Breast epithelium (tissue), 4 donors: ENCODE results near the gene STK32A. TPM values are rescaled to one million over a fixed set of nuclear protein-coding genes. Genes with fewer than 3 reads are reported as not detected.

Source experiments
- DNase-seq, 2 donors: peaks; one replicate each; pipeline ENCODE4 v3.0.0-alpha.2; 2019; ENCODE audit warnings: low spot score in 2 of 2
- H3K27ac ChIP-seq, 2 donors: fragments of 200-600 bp; sonication (generic) in 1 of 2; one replicate each; pipeline ENCODE4 v1.5.1; 2016 to 2019; ENCODE audit warnings: mild to moderate bottlenecking in 1 of 2
- H3K27me3 ChIP-seq, 2 donors: fragments of 200-600 bp; sonication (generic) in 1 of 2; one replicate each; pipeline versions ENCODE4 v1.5.1 to v1.6.0; 2017 to 2019; ENCODE audit warnings: control low read depth in 1 of 2, mild to moderate bottlenecking in 1 of 2
- H3K36me3 ChIP-seq: fragments of 200-600 bp; one replicate; pipeline ENCODE4 v1.5.1; 2019
- H3K4me1 ChIP-seq, 2 donors: fragments of 200-600 bp; sonication (generic); one replicate each; pipeline ENCODE4 v1.5.1; 2016 to 2019; ENCODE audit warnings: control low read depth in 1 of 2
- H3K4me3 ChIP-seq, 3 donors: fragments of 200-600 bp; sonication (generic); 1 replicate in 2 of 3; 2 replicates in 1 of 3; pipeline ENCODE4 v1.5.1; 2016 to 2019; ENCODE audit warnings: mild to moderate bottlenecking in 3 of 3, moderate library complexity in 2 of 3
- H3K9me3 ChIP-seq, 2 donors: fragments of 200-600 bp; sonication (generic) in 1 of 2; one replicate each; pipeline ENCODE4 v1.5.1; 2016 to 2019; ENCODE audit warnings: control low read depth in 1 of 2
- CTCF ChIP-seq, 3 donors: fragments of 450-650 bp; IDR thresholded peaks; one replicate each; pipeline ENCODE4 v1.5.1; 2016 to 2017; ENCODE audit warnings: antibody characterized with exemption in 3 of 3, mild to moderate bottlenecking in 3 of 3, moderate library complexity in 3 of 3
- POLR2A ChIP-seq: fragments of 450-650 bp; IDR thresholded peaks from one replicate; pipeline ENCODE4 v1.6.1; 2016; ENCODE audit warnings: antibody characterized with exemption, mild to moderate bottlenecking, moderate library complexity
- POLR2AphosphoS5 ChIP-seq, 3 donors: sonication (generic); formaldehyde crosslinking; IDR thresholded peaks; one replicate each; pipeline ENCODE4 v1.6.1; 2017; ENCODE audit warnings: antibody characterized with exemption in 3 of 3
- intact Hi-C: fragments of 100-400 bp; cut with DNase I; formaldehyde crosslinking; loops from one replicate; pipeline ENCODE4 v1.15.1; 2023; ENCODE audit warnings: low total_unique reads
- total RNA-seq, 3 donors: library from RNA; depleted of rRNA; stranded (reverse); fragments of >200 nt; gene quantifications; one replicate each; pipeline ENCODE4 v1.1.0, GENCODE V29; 2016

Gene STK32A
- total RNA-seq, 3 donors from 2014 or later: 2.0 to 6.9 (median 3.5) TPM

- no peak for DNase-seq
- Histone ChIP-seq H3K27ac (no peak overlapping the region), H3K9me3 (no peaks in the 10 kb centered on the region), H3K4me3 (no peak overlapping the region), H3K4me1 (no peaks in the 10 kb centered on the region), H3K27me3 (no peaks in the 10 kb centered on the region), H3K36me3 (no peaks in the 10 kb centered on the region)
- intact Hi-C loops: no loop called here
- no peak for TF ChIP-seq POLR2AphosphoS5 (IDR thresholded peaks at IDR 0.05)
- TF ChIP-seq POLR2A: no peak
- no peak for TF ChIP-seq CTCF (IDR thresholded peaks at IDR 0.05)
Observed at GRCh38 chr5:147208134-147208533, 26.7 kb upstream of the STK32A start.

GRCh38 chr5:147216552-147217154 lies 18.2 kb upstream of the STK32A start:
- no peaks in the 10 kb centered on the region for H3K36me3 ChIP-seq
- no peak for DNase-seq
- no peak overlapping the region for H3K4me3 ChIP-seq
- TF ChIP-seq POLR2A (no peak), POLR2AphosphoS5 (IDR thresholded peaks at IDR 0.05) (no peak), CTCF (IDR thresholded peaks at IDR 0.05) (no peak)
- no peaks in the 10 kb centered on the region for H3K9me3 ChIP-seq
- intact Hi-C loops: no loop called here
- H3K27ac ChIP-seq: no peak overlapping the region
- H3K27me3 ChIP-seq: no peaks in the 10 kb centered on the region
- no peaks in the 10 kb centered on the region for H3K4me1 ChIP-seq

- Histone ChIP-seq H3K36me3 (no peaks in the 10 kb centered on the region), H3K4me3 (no peak overlapping the region), H3K9me3 (no peaks in the 10 kb centered on the region), H3K4me1 (no peaks in the 10 kb centered on the region), H3K27ac (no peak overlapping the region), H3K27me3 (no peaks in the 10 kb centered on the region)
- intact Hi-C loops: no loop called here
- DNase-seq: no peak
- TF ChIP-seq CTCF (IDR thresholded peaks at IDR 0.05) (no peak), POLR2A (no peak), POLR2AphosphoS5 (IDR thresholded peaks at IDR 0.05) (no peak)
Observed at GRCh38 chr5:147223343-147223742, 11.5 kb upstream of the STK32A start.

- H3K36me3 ChIP-seq: no peaks in the 10 kb centered on the region
- H3K27ac ChIP-seq: no peak overlapping the region
- no peaks in the 10 kb centered on the region for H3K27me3 ChIP-seq
- DNase-seq: no peak
- no peaks in the 10 kb centered on the region for H3K9me3 ChIP-seq
- TF ChIP-seq CTCF (IDR thresholded peaks at IDR 0.05) (peak in 2 of 3 donors; percentile 19 to 50), POLR2A (no peak), POLR2AphosphoS5 (IDR thresholded peaks at IDR 0.05) (no peak)
- H3K4me1 ChIP-seq: no peaks in the 10 kb centered on the region
- no peak overlapping the region for H3K4me3 ChIP-seq
- intact Hi-C loops: no loop called here
Observed at GRCh38 chr5:147223948-147224791, 10.7 kb upstream of the STK32A start.

- Histone ChIP-seq H3K9me3 (no peaks in the 10 kb centered on the region), H3K27me3 (no peaks in the 10 kb centered on the region), H3K27ac (no peak overlapping the region), H3K4me1 (no peaks in the 10 kb centered on the region), H3K36me3 (no peaks in the 10 kb centered on the region), H3K4me3 (no peak overlapping the region)
- TF ChIP-seq POLR2A (no peak), CTCF (IDR thresholded peaks at IDR 0.05) (no peak), POLR2AphosphoS5 (IDR thresholded peaks at IDR 0.05) (no peak)
- no peak for DNase-seq
- intact Hi-C loops: no loop called here
Observed at GRCh38 chr5:147225938-147226337, 8.9 kb upstream of the STK32A start.
